Neural crest cell (in vitro differentiated cells): ENCODE measurements around the gene PHF14. TPM values are rescaled to one million over a fixed set of nuclear protein-coding genes. Genes with fewer than 3 reads are reported as not detected.

ENCODE experiments used
- DNase-seq: peaks from one replicate; pipeline ENCODE4 v3.0.0; 2021; ENCODE audit warnings: low read depth, mixed read lengths, low spot score
- H3K27ac Mint-ChIP-seq: one replicate; pipeline ENCODE4 v1.8.0; 2021; ENCODE audit warnings: mild to moderate bottlenecking, mixed read lengths; ENCODE audit not compliant: unreplicated experiment
- H3K27me3 Mint-ChIP-seq: 2 replicates; pipeline ENCODE4 v1.8.0; 2021; ENCODE audit warnings: low read depth, mild to moderate bottlenecking, mixed read lengths
- H3K36me3 Mint-ChIP-seq: 2 replicates; pipeline ENCODE4 v1.8.0; 2021; ENCODE audit warnings: low read depth, mild to moderate bottlenecking, mixed read lengths
- H3K4me1 Mint-ChIP-seq: 2 replicates; pipeline ENCODE4 v1.8.0; 2021; ENCODE audit warnings: mixed read lengths
- H3K4me3 Mint-ChIP-seq: one replicate; pipeline ENCODE4 v1.8.0; 2021; ENCODE audit warnings: mild to moderate bottlenecking, mixed read lengths
- H3K9me3 Mint-ChIP-seq: 2 replicates; pipeline ENCODE4 v1.8.0; 2021; ENCODE audit warnings: mixed read lengths
- CTCF ChIP-seq: fragments of 200-600 bp; sonication (generic); conservative IDR thresholded peaks from 2 replicates; pipeline ENCODE4 v1.5.0; 2021; ENCODE audit warnings: antibody characterized with exemption, mild to moderate bottlenecking
- total RNA-seq: library from RNA; stranded (reverse); gene quantifications from 2 replicates; pipeline ENCODE4 v1.2.1, GENCODE V29; 2021

Gene PHF14
- total RNA-seq, 1 donor from 2014 or later, result 75.9 TPM

- Mint-ChIP-seq H3K36me3 (no peaks in the 10 kb centered on the region), H3K27me3 (no peaks in the 10 kb centered on the region), H3K9me3 (no peaks in the 10 kb centered on the region), H3K4me1 (peaks cover 4% of the 10 kb centered on the region), H3K27ac (no peak overlapping the region), H3K4me3 (no peak overlapping the region)
- TF ChIP-seq CTCF, result no peak
- DNase-seq, result no peak
Measured at GRCh38 chr7:11203224-11203623, 229.6 kb downstream of the PHF14 start.

DNA sequence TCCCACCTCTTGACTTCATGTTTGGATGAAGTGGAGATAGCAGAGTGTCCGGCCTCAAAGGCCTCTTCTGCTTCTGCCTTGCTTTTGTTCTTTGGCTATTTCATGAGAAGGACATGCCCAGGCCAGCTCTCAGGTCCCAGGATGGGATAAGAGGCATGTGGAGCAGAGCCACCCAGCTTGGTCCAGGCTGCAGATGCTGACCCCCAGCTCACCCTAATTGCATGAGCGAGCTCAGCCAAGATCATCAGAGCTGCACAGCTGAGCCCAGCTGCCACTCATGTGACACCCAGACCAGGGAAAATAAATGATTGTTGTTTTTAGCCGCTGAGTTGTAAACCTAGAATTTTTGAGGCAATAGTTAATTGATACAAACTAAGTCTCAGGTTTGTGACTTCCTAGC lies 230.0 kb downstream of the PHF14 start:
- no peak for TF ChIP-seq CTCF
- no peaks in the 10 kb centered on the region for H3K9me3 Mint-ChIP-seq
- H3K4me3 Mint-ChIP-seq, result no peak overlapping the region
- H3K27me3 Mint-ChIP-seq, result no peaks in the 10 kb centered on the region
- no peak for DNase-seq
- no peaks in the 10 kb centered on the region for H3K36me3 Mint-ChIP-seq
- H3K27ac Mint-ChIP-seq, result no peak overlapping the region
- H3K4me1 Mint-ChIP-seq, result peaks cover 4% of the 10 kb centered on the region

DNA sequence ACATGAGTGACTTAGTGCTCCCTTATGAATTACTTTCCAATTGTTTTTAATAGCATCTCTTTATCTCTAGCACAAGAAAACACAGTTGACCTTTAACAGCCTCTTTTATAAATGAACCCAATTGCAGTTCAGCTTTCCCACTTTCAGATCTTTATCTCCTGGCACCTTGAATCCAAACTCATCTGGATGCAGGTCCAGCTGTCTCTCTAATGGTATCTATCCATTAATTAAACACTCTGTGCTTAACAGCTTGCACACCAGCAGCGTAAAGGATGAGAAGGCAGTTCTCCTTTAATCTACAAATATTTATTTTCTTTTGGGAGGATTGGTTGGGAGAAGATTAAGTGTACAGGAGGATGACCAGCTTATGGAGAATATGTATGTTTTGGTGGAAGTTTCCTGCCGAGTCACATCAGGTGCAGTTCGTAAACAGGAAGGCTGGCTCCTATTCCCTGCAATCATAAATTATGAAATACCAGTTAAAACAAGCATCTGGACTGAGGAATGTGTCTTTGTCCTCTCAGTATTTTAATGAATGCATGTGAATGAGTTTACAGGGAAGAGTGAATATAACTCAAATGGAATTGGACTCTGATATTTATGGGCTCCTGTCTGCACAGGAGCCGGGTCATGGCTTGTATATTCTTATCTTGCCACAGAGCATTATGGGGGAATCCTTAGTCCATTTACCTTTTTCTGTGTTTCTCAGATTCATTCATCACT lies 232.7 kb downstream of the PHF14 start:
- peaks cover 4% of the 10 kb centered on the region for H3K4me1 Mint-ChIP-seq

GRCh38 chr7:11207565-11207964 lies 233.9 kb downstream of the PHF14 start:
- H3K27ac Mint-ChIP-seq, result no peak overlapping the region

More for the DNA sequence above, 232.7 kb downstream of the PHF14 start:
- Mint-ChIP-seq H3K27me3 (no peaks in the 10 kb centered on the region), H3K27ac (no peak overlapping the region), H3K36me3 (no peaks in the 10 kb centered on the region), H3K4me3 (no peak overlapping the region), H3K9me3 (no peaks in the 10 kb centered on the region)
- no peak for TF ChIP-seq CTCF
- no peak for DNase-seq

GRCh38 chr7:11208883-11209465 lies 235.3 kb downstream of the PHF14 start:
- Mint-ChIP-seq H3K4me3 (no peak overlapping the region), H3K27me3 (no peaks in the 10 kb centered on the region), H3K4me1 (peaks cover 10% of the 10 kb centered on the region), H3K36me3 (no peaks in the 10 kb centered on the region), H3K27ac (no peak overlapping the region), H3K9me3 (no peaks in the 10 kb centered on the region)
- no peak for TF ChIP-seq CTCF
- DNase-seq, result no peak

More at GRCh38 chr7:11207565-11207964, 233.9 kb downstream of the PHF14 start:
- no peak overlapping the region for H3K4me3 Mint-ChIP-seq
- DNase-seq, result no peak
- peaks cover 10% of the 10 kb centered on the region for H3K4me1 Mint-ChIP-seq
- no peaks in the 10 kb centered on the region for H3K36me3 Mint-ChIP-seq
- TF ChIP-seq CTCF, result no peak
- no peaks in the 10 kb centered on the region for H3K27me3 Mint-ChIP-seq
- H3K9me3 Mint-ChIP-seq, result no peaks in the 10 kb centered on the region
